ENCODE data around the gene KCNK7.
A peak's percentile ranks its signal among the peaks of the same experiment; 100 is the strongest.

Gene KCNK7

DNA sequence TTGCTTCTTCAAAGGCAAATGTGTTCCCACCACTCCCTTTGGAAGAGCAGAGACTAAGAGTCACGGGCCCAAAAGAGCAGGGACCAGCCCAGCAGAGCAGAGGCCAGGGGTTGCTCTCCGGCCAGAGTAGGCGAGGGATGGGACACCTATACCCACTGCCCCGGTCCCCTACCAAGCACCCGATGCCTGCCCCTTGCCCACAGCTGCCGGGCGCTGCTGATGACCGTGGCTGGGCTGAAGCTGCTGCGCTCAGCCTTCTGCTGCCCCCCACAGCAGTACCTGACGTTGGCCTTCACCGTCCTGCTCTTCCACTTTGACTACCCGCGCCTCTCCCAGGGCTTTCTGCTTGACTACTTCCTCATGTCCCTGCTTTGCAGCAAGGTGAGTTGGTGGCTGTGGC, 31.6 kb upstream of the KCNK7 start:
- no peak for DNase-seq (ENCODE audit: low read depth in 1 of 2, low spot score in 1 of 2)

DNA sequence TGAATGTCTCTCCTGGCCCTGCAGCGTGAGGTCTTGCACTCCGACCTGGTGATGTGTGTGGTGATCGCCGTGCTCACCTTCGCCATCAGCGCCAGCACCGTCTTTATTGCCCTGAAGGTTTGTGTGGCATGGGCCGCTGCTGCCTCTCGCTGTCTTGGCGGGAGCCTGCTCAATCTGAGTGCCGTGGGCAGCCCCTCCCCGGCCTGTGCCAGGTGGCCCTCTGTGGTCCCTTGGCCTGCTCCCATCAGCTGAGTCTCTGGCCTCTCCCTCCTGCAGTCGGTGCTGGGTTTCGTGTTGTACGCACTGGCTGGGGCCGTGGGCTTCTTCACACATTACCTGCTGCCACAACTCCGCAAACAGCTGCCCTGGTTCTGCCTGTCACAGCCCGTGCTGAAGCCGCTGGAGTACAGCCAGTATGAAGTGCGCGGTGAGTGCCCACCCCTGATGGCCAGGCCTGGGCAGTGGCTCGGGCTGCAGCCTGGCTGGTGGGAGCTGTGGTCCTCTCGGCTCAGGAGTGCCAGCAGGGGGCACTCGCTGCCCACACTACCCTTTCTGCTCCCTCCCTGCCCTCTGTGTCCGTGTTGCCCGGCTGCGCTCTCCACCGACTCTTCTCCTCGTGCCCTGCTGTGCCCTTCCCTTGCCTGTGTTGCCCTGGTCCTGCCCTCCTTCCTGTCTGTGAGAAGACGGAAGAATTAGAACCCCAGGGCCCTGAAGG, 30.2 kb upstream of the KCNK7 start:
- DNase-seq (ENCODE audit: low read depth in 1 of 2, low spot score in 1 of 2) = peak in 1 of 2 donors; percentile 28

DNA sequence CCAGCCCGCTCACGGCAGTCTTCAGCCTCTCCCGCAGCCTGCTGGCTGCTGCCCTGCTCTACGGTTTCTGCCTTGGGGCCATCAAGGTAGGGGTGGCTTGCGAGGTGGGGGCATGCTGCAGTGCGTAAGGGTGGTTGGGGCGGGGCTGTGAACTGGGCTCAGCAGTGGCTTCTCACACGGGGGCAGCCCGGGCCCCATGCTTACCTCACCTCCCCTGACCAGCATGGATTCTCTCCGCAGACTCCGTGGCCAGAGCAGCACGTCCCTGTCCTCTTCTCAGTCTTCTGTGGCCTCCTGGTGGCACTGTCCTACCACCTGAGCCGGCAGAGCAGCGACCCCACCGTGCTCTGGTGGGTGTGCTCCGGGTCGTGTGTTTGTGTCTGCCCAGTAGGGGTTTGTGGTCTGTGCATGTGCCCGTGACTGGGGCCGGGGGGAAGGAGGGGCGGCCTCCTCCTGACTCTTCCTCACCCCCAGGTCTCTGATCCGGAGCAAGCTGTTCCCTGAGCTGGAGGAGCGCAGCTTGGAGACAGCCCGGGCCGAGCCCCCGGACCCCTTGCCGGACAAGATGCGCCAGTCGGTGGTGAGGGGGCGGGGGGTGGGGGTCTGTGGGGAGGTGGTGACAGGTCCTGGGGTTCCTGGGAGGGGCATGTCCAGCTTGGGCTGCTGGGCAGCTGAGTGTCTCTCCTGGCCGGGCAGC, 29.5 kb upstream of the KCNK7 start:
- no peak for DNase-seq (ENCODE audit: low read depth in 1 of 2, low spot score in 1 of 2)

DNA sequence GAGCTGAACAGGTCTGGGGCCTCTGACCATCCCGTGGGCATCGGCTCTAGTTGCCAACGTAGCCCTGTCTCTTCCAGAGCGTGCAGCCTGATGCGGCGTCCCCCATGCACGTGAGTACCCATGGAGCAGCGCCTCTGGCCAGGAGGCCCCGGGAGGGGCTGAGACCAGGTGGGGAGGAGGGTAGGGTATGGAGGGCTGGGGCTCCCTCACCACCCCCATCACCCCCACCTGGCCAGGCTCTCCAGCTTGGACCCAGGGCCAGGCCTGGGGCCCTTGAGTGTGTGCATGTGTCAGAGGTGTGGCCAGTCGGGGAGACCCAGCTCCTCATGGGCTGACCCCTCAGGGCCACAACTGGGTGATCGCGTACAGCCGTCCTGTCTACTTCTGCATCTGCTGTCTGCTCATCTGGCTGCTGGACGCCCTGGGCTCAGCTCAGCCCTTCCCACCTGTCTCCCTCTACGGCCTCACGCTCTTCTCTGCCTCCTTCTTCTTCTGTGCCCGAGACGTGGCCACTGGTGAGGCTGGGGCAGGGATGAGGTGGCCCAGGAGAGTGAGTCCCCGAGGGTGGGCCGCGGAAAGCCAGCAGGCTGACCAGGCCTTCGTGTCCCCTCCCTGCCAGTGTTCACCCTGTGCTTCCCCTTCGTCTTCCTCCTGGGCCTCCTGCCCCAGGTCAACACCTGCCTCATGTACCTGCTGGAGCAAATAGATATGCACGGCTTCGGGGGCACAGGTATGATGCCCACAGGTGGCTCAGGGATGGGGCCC, 28.4 kb upstream of the KCNK7 start:
- no peak for DNase-seq (ENCODE audit: low read depth in 1 of 2, low spot score in 1 of 2)

DNA sequence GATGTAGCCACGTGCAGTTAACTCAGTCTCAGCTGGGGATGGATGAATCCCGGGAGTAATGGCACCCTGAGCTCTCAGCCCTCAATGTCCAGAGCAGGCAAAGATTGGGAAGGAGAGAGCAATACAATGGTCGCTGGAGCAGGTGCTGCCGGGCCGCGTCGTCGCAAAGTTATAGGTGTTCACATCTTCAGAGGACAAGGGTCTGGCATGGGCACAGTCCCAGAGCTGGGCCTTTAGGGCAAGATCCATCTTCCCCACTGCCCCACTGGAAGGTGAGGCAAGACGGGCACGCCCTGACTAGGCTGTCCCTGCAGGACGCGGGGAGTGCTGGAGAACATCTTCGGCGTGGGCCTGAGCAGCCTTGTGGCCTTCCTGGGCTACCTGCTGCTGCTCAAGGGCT, 27.6 kb upstream of the KCNK7 start:
- no peak for DNase-seq (ENCODE audit: low read depth in 1 of 2, low spot score in 1 of 2)

DNA sequence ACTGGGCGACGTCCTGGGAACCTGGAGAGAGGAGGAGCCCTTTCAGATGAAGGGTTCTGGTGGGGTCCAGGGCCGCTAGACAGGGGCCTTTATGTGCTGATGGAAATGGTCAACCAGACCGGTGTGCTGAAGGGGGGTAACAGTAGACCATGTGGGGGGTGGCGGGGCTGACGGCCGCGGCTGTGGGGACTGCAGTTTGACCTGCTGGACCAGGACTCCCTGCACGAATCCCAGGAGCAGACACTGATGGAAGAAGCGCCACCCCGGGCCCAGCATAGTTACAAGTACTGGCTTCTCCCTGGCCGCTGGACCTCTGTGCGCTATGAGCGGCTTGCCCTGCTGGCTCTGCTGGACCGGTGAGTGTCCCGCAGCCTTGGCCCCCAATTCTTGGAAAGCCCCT, 26.4 kb upstream of the KCNK7 start:
- no peak for DNase-seq (ENCODE audit: low read depth in 1 of 2, low spot score in 1 of 2)

DNA sequence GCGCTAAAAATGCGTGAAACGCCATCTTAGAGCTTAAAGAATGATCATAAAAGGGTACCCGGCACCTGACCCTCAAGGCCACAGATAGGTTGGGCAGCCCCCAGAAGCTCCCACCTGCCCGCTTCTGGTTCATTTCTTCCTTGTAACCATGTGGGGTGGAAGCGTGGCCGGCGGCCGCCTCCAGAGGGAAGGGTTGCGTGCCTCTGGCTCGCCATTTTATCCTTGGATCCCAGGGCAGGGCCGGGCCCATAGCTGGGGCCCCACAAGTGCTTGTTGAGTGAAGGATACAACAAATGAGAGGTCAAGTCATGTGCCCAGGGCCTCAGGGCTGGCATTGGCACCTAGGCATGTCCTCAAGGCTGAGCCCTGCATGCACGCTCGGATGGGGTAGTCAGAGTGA, 25.9 kb upstream of the KCNK7 start:
- no peak for DNase-seq (ENCODE audit: low read depth in 1 of 2, low spot score in 1 of 2)

DNA sequence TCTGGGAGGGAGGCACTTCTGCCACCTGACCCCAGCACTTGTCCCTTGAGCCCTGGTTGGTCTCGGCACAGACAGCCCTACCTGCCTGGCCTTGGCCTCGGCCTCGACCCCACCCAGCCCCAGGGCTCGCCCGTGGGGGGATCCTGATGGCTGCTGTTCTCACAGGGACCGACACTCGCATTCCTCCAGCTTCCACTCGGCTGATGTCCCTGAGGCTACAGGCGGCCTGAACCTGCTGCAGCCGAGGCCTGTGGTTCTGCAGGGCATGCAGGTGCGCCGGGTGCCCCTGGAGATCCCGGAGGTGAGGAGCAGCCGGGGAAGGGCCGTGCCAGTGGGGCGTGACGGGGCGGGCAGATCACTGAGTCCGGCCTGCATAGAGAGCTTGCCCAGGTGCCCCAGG, 25.1 kb upstream of the KCNK7 start:
- no peak for DNase-seq (ENCODE audit: low read depth in 1 of 2, low spot score in 1 of 2)

DNA sequence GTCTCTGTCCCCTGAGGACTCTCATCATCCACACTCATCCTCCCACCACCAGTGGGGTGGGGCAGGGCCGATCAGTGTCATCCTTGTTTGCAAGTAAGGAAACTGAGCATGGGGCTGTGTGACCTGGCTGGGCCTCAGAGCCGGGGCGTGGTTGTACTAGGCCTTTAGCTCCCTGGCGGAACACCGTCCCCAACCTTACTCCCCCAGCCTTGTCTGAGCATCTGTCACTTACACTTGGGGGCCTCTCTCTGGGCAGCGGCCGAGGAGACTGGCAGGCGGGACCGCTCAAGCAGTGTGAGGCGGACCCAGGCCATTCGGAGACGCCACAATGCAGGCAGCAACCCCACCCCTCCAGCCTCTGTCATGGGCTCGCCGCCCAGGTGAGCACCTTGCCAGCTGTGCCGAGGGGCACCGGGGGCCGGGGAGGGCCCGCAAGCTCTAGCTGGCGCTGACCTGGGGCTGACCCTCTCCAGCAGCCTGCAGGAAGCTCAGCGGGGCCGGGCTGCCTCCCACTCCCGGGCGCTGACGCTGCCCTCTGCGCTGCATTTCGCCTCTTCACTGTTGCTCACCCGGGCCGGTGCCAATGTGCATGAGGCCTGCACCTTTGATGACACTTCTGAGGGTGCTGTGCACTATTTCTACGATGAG, 23.8 kb upstream of the KCNK7 start:
- no peak for DNase-seq (ENCODE audit: low read depth in 1 of 2, low spot score in 1 of 2)

DNA sequence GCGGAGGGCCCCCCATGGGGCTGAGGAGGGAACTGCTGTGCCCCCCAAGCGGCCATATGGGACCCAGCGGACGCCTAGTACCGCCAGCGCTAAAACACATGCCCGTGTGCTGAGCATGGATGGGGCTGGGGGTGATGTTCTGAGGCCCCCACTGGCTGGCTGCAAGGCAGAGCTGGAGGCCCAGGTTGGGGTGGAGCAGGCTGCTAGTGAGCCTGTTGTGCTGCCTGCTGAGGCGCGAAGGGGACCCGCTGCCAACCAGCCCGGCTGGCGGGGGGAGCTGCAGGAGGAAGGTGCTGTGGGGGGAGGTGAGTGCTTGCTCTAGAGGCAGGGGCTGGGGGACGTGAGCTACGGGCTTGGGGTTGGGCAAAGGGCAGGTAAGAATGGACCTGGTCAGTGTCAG, 23.2 kb upstream of the KCNK7 start:
- DNase-seq (ENCODE audit: low read depth in 1 of 2, low spot score in 1 of 2) = no peak

DNA sequence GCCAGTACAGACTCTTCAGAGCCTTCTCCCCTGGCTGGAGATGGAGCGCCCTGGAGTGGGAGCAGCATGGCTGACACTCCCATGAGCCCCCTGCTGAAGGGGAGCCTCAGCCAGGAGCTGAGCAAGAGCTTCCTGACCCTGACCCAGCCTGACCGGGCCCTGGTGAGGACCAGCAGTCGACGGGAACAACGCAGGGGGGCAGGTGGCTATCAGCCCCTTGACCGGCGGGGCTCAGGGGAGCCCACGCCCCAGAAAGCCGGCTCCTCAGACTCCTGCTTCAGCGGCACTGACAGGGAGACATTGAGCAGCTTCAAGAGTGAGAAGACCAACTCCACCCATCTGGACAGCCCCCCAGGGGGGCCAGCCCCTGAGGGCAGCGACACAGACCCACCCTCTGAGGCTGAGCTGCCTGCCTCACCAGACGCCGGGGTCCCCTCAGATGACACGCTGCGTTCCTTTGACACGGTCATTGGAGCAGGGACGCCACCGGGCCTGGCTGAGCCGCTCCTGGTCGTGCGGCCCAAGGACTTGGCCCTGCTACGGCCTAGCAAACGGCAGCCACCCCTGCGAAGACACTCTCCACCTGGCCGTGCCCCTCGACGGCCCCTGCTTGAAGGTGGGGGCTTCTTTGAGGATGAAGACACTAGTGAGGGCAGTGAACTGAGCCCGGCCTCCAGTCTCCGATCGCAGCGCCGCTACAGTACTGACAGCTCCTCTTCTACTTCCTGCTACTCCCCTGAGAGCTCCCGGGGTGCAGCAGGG, 22.6 kb upstream of the KCNK7 start:
- no peak for DNase-seq (ENCODE audit: low read depth in 1 of 2, low spot score in 1 of 2)

DNA sequence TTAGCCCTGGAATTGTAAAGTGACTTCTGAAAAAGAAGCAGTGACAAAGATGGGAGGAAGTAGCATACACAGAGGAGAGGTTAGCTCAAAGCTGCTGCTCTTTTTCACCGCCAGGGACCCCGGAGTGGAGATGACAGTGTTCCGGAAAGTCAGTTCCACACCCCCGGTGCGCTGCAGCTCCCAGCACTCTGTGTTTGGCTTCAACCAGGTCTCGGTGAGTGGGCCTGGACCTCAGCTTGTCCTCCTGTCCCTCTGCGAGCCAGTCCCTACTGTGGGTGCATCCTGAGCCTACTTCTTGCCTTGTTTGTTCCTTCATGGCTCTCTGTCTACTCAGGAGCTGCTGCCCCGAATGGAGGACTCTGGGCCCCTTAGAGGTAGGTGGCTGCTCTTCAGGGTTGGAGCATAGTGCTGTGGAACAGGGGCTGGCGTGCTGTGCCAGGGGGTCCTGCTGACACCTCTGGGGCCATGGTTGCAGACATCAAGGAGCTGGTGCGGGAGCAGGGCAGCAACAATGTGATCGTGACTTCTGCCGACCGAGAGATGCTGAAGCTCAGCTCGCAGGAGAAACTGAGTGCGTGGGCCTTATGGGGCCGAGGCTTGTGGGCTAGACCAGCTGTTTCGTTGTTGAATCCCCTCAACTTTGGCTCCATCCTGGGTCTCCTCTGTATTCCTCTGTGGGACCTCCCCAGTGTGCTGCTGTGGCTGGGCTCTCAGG, 21.7 kb upstream of the KCNK7 start:
- DNase-seq (ENCODE audit: low read depth in 1 of 2, low spot score in 1 of 2) = no peak

DNA sequence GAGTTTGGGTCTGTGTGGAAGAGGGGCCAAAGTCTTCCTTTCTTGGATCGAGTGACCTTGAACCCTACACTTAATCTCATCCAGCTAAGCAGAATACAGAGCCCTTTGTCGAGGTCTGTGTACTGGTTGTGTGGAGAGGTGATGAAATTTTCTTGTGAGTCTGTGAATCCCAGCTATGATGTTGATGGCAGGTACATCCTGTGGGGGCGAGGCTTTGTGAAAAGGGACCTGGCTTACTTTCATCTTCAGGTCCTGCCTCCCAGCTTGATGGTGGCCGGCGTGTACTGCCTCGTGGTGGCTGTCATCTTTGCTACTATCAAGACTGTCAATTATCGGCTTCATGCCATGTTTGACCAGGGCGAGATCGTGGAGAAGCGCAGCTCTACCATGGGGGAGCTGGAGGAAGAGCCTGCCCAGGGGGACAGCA, 21.0 kb upstream of the KCNK7 start:
- DNase-seq (ENCODE audit: low read depth in 1 of 2, low spot score in 1 of 2) = no peak

DNA sequence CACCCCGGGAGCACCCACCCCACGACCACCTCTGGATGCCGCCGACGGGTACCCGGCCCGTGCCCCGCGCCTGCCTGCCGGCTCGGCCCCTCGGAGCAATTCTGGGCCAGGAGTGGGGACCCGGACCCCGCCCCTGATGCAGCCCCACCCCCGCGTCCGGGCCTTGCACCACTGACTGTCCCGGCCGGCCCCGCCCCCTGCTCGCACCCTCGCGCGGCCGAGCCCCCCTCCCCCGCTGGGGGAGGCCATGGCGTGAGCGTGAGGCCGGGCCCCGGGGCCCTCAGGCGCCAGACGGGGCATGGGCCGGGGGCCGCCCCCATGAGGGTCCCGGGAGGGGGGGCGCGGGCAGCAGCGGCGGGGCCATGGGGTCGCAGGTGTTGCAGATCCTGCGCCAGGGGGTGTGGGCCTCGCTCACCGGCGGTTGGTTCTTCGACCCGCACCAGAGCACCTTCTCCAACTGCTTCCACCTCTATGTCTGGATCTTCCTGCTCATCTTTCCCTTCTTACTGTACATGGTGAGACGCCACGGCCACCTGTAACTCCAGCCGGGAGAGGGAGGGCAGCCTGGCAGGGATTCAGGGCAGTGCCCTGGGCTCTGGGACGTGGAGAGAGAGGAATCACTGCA, 20.5 kb upstream of the KCNK7 start:
- peak in 1 of 2 donors; percentile 26 for DNase-seq (ENCODE audit: low read depth in 1 of 2, low spot score in 1 of 2)

DNA sequence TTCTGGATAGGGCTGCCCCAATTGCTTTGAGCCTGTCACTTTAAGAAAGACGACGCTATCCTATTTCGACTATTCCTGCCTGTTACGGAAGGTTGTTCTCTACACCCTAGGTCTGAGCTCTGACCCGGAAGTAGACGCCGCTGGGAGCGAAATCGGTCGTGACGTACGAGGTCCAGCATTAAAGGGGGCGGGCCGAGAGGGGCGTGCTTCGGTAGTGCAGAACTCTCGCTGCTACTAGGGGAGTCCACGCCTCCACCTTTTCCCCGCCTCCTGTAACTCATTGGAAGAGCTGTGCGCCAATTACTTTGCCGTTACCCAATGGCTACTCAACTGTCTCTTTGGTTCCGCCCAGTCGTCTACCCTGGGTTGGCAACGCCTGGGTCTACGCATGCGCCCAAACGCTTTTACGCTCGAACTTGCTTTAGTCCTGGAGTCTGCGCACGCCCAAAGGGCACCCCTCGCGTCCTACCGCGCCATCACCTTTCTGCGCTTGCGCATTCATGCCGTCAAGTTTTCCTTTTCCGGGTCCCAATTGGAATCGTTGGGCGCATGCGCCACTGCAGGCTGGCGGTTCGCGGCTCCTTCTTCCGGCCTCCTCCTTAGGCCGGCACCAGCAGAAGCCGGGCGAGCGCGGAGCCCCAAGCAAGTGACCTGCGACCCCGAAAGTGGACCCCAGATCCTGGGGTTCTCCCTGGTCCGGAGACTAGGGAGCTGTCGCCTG, 19.8 kb upstream of the KCNK7 start, which contains the start of gene PCNX3:
PCNX3 (plus strand) TSS at position 548 of the 721 bp plus-strand sequence. CDS start 536 bp downstream, outside the sequence.
- peak; percentile 98 to 99 for DNase-seq (ENCODE audit: low read depth in 1 of 2, low spot score in 1 of 2)

DNA sequence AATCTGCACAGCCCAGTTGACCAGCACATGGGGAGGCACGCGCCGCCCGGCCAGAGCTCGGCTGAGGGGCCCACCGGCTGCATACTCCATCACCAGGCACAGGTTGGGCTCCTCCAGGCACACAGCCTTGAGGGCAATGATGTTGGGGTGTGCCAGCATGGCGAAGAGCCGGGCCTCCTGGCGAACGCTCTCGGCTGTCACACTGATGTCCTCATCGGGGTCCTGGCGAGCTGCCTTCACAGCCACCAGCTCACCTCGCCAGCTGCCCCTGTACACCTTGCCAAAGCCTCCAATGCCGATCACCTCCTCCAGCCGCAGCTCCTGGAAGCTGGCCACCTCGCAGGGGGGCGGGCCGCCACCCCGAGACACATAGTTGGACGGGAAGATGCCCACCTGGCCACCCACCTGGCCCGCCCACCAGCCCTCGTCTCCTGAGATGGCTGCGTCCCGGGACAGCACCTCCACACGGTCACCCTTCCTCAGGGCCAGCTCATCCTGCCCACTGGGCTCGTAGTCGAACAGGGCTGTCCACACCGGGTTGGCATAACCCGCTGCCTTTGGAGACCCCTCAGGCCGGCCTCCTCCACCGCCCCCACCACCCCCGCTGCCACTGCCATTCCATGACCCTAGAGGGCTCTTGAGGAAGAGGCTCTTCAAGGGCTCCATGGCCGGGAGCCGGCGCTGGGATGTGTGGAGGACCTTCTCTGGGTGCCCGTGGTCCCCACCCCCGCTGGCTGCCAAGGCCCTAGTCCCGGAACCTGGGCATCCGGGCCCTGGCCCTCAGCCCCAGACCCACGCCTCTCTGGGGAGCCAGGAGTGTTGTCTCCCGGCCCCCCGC, 17.7 kb upstream of the KCNK7 start:
- no peak for DNase-seq (ENCODE audit: low read depth in 1 of 2, low spot score in 1 of 2)

DNA sequence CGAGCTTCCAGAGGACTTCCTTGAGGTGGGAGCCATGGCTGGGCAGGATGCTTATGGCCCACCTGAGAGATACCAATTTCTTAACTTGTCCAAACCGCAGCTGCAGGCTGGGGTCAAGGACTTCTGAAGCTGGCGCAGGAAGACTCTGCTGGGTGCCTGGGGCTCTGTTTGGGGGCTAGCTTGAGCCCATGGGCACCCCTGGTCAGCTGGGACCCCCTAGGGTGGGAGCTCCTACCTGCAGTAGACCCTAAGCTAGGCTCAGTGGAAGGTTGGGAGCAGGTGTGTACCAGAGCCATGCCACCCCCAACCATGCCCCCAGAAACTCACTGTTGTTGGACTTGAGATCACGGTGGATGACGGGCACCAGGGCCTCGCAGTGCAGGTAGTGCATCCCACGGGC, 17.1 kb upstream of the KCNK7 start:
- no peak for DNase-seq (ENCODE audit: low read depth in 1 of 2, low spot score in 1 of 2)

Measured in stimulated activated CD4-positive, alpha-beta T cell treated with anti-CD3 and anti-CD28 coated beads, Interleukin-15, amount 100 ng/mL, for 1 hour (primary cell).